ENCODE measurements around the gene RABEP2.
"Not testable (repeated sequence)": the region's sequence is repeated elsewhere in the genome, so short reads cannot be mapped to it uniquely, and the experiment has no call there.

RABEP2 gene

DNA sequence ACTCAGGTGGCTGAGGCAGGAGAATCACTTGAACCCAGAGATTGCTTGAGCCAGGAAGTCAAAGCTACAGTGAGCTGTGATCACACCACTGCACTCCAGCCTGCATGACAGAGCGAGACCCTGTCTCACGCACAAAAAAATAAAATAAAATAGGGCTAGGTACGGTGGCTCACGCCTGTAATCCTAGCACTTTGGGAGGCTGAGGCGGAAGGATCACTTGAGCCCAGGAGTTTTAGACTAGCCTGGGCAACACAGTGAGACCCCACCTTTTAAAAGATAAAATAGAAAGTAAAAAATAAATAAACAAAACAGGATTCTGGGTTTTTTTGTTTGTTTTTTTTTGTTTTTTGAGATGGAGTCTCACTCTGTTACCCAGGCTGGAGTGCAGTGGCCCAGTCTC, 34.7 kb downstream of the RABEP2 start:
- H3K4me3 ChIP-seq (ENCODE audit: low read depth, low read length); H3K4me1 ChIP-seq (ENCODE audit: control insufficient read depth, insufficient read depth, low read length); H3K27ac ChIP-seq (ENCODE audit: low read depth, low read length); H3K27me3 ChIP-seq (ENCODE audit: control insufficient read depth, insufficient read depth, low read length); H3K9ac ChIP-seq (ENCODE audit: low read length); H3K36me3 ChIP-seq (ENCODE audit: control insufficient read depth, insufficient read depth, low read length); H3K9me3 ChIP-seq (ENCODE audit: control insufficient read depth, insufficient read depth, low read depth, low read length): not testable (repeated sequence)

DNA sequence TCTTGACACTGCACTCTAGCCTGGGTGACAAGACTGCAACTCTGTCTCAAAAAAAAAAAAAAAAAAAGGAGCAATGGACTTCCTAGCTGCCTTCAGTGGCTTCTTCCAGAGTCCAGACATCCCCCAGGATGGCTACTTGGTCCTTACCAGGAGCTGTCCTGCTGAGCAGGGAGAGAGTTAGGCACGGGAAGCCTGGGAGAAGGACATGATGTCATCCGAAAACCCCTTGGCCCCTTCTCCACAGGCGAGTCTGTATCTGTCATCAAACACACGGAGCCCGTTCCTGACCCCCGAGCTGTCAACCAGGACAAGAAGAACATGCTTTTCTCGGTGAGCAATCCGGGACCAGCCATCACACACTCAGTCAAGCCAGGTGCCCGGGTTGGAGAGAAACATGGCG, 38.1 kb downstream of the RABEP2 start:
- H3K4me1 ChIP-seq (ENCODE audit: control insufficient read depth, insufficient read depth, low read length), result peaks cover 17% of the 10 kb centered on the region
- H3K4me3 ChIP-seq (ENCODE audit: low read depth, low read length), result no peak overlapping the region
- H3K27ac ChIP-seq (ENCODE audit: low read depth, low read length), result no peak overlapping the region
- H3K9me3 ChIP-seq (ENCODE audit: control insufficient read depth, insufficient read depth, low read depth, low read length), result no peaks in the 10 kb centered on the region
- no peaks in the 10 kb centered on the region for H3K27me3 ChIP-seq (ENCODE audit: control insufficient read depth, insufficient read depth, low read length)
- H3K36me3 ChIP-seq (ENCODE audit: control insufficient read depth, insufficient read depth, low read length), result no peaks in the 10 kb centered on the region
- H3K9ac ChIP-seq (ENCODE audit: low read length), result no peak overlapping the region

DNA sequence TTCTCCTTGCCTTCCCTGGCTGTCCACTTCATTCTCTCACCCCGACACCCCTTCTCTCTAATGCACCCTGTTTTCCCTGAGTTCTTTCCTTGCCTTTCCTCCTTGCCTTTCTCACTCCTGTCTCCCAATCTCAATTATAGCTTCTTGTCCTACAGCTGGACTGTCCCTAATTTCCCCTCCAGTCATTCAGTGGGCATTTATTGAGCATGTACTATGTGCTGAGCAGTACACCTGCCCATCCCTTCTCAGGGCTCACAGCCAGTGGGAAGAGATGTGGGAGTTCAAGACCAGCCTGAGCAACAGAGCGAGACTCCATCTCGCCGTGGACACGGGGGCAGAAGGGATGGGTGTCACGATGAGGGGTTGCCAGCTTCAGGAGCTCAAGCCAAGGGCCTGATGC, 41.0 kb downstream of the RABEP2 start:
- no peaks in the 10 kb centered on the region for H3K9me3 ChIP-seq (ENCODE audit: control insufficient read depth, insufficient read depth, low read depth, low read length)
- H3K4me3 ChIP-seq (ENCODE audit: low read depth, low read length), result no peak overlapping the region
- no peak overlapping the region for H3K27ac ChIP-seq (ENCODE audit: low read depth, low read length)
- no peaks in the 10 kb centered on the region for H3K36me3 ChIP-seq (ENCODE audit: control insufficient read depth, insufficient read depth, low read length)
- peaks cover 26% of the 10 kb centered on the region for H3K4me1 ChIP-seq (ENCODE audit: control insufficient read depth, insufficient read depth, low read length)
- no peak overlapping the region for H3K9ac ChIP-seq (ENCODE audit: low read length)
- peaks cover 10% of the 10 kb centered on the region for H3K27me3 ChIP-seq (ENCODE audit: control insufficient read depth, insufficient read depth, low read length)

DNA sequence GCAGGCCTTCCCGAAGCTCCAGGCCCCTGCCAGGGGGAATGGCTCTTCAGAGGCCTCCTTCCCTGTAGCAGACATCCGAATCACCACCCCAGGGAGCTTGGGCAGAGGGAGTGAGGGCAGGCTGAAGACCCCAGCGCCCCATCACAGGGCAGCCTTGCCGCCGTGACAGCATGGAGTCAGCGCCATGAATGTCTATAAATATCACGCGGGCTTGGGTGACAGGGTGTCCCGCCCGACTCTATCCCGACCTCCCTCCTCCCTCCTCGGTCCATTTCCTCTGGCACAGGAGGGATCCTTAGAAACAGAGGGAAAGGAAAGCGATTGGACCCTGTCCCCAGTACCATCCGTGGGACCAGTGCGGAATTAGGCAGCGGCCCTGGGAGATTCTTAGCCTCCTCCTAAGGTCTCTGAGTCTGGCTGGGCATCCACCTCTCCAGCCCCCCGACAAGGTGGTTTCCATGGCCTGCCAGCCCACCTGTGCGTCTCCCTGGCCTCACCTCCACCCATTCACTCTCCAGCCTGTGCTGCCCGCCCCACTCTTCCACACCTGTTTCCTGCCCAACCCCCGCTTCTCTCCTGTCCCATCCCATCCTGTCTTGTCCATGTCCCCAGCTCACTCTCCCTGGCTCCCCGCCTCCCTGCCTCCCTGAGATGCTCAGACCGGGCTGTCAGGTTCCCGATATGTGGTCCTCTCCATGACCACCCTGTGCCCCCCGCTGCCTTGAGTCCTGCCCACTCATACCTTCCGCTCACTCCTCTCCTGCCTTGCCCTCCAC, 41.6 kb downstream of the RABEP2 start:
- Histone ChIP-seq H3K4me3 (ENCODE audit: low read depth, low read length) (no peak overlapping the region), H3K27me3 (ENCODE audit: control insufficient read depth, insufficient read depth, low read length) (peaks cover 10% of the 10 kb centered on the region), H3K4me1 (ENCODE audit: control insufficient read depth, insufficient read depth, low read length) (peaks cover 30% of the 10 kb centered on the region), H3K27ac (ENCODE audit: low read depth, low read length) (no peak overlapping the region), H3K9ac (ENCODE audit: low read length) (peak overlapping the region; percentile 13), H3K36me3 (ENCODE audit: control insufficient read depth, insufficient read depth, low read length) (no peaks in the 10 kb centered on the region), H3K9me3 (ENCODE audit: control insufficient read depth, insufficient read depth, low read depth, low read length) (no peaks in the 10 kb centered on the region)

DNA sequence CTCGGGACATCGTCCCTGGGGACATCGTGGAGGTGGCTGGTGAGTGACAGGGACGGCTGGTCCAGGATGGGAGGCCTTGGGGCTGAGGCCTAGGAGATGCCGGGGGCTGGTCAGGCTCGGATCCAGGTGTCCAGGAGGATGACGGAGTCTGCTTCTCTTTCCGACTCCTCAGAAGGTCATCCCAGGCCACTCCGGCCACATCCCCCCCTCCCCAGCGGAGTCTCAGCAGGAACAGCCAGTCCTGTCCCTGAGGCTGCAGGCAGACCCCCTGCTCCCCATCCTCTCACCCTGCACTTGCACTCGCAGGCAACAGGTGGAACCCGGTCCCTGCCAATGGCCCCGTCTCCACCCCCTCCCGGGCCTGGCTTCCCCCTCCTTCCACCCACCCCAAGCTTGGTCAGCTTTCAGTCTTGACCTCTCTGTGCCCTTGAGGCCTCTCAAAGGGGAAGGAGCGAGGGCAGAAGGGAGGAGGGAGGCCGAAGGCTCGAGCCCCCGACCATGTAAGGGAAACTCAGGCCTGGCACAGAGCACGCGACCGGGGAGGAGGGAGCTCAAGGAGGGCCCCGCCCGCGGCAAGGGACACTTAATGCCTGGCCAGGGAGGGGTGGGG, 42.4 kb downstream of the RABEP2 start:
- no peaks in the 10 kb centered on the region for H3K36me3 ChIP-seq (ENCODE audit: control insufficient read depth, insufficient read depth, low read length)
- no peak overlapping the region for H3K27ac ChIP-seq (ENCODE audit: low read depth, low read length)
- no peak overlapping the region for H3K9ac ChIP-seq (ENCODE audit: low read length)
- peaks cover 36% of the 10 kb centered on the region for H3K4me1 ChIP-seq (ENCODE audit: control insufficient read depth, insufficient read depth, low read length)
- peaks cover 10% of the 10 kb centered on the region for H3K27me3 ChIP-seq (ENCODE audit: control insufficient read depth, insufficient read depth, low read length)
- H3K9me3 ChIP-seq (ENCODE audit: control insufficient read depth, insufficient read depth, low read depth, low read length), result no peaks in the 10 kb centered on the region
- no peak overlapping the region for H3K4me3 ChIP-seq (ENCODE audit: low read depth, low read length)

DNA sequence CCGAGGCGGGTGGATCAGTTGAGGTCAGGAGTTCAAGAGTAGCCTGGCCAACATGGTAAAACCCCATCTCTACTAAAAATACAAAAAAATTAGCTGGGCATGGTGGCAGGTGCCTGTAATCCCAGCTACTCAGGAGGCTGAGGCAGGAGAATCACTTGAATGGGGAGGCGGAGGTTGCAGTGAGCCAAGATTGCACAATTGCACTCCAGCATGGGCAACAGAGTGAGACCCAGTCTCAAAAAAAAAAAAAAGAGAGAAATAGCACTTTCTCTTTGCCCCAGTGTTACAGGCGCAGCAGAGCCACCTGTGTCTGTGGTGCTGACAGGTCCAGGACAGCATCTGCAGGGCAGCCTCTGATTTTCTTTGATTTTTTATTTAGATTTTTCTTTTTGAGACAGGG, 43.5 kb downstream of the RABEP2 start:
- not testable (repeated sequence) for H3K9ac ChIP-seq (ENCODE audit: low read length); H3K27ac ChIP-seq (ENCODE audit: low read depth, low read length); H3K36me3 ChIP-seq (ENCODE audit: control insufficient read depth, insufficient read depth, low read length); H3K4me3 ChIP-seq (ENCODE audit: low read depth, low read length); H3K9me3 ChIP-seq (ENCODE audit: control insufficient read depth, insufficient read depth, low read depth, low read length)
- Histone ChIP-seq H3K4me1 (ENCODE audit: control insufficient read depth, insufficient read depth, low read length) (peaks cover 45% of the 10 kb centered on the region), H3K27me3 (ENCODE audit: control insufficient read depth, insufficient read depth, low read length) (peaks cover 10% of the 10 kb centered on the region)

DNA sequence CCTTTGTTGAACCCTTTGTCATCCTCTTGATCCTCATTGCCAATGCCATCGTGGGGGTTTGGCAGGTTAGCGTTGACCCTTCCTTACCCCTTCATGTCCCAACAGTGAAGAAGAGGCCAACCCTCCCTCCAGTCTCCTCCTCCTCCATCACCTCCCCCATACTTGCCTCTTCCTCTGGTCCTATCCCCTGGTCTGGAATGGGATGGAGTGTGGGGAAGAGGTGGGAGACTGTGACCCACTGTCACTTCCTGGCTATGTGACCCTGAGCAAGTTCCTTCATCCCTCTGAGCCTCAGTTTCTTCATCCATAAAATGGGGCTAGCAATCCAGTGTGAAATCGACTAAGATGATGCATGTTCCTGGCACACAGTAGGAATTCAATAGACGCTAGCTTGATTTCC, 44.1 kb downstream of the RABEP2 start:
- peak overlapping the region; percentile 86 for H3K4me3 ChIP-seq (ENCODE audit: low read depth, low read length)
- no peaks in the 10 kb centered on the region for H3K36me3 ChIP-seq (ENCODE audit: control insufficient read depth, insufficient read depth, low read length)
- H3K9ac ChIP-seq (ENCODE audit: low read length), result no peak overlapping the region
- peaks cover 10% of the 10 kb centered on the region for H3K27me3 ChIP-seq (ENCODE audit: control insufficient read depth, insufficient read depth, low read length)
- H3K27ac ChIP-seq (ENCODE audit: low read depth, low read length), result no peak overlapping the region
- no peaks in the 10 kb centered on the region for H3K9me3 ChIP-seq (ENCODE audit: control insufficient read depth, insufficient read depth, low read depth, low read length)
- peaks cover 45% of the 10 kb centered on the region for H3K4me1 ChIP-seq (ENCODE audit: control insufficient read depth, insufficient read depth, low read length)

DNA sequence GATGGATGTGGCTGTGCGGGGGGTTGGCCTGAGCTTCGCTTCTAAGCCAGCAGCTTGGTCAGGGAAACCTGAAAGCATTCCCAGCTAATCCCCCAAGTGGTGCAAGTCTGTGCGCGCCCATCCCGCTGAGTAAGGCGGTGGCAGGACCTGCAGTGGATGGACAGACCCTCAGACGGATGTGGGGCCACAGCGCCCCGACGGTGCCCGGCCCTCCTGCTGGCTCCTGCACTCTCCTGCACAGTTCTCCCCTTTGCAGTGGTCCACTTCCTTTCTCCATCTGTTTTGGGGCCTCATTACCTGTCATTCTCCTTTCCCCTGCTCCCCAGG, 44.5 kb downstream of the RABEP2 start:
- Histone ChIP-seq H3K36me3 (ENCODE audit: control insufficient read depth, insufficient read depth, low read length) (no peaks in the 10 kb centered on the region), H3K9ac (ENCODE audit: low read length) (peak overlapping the region; percentile 62), H3K27ac (ENCODE audit: low read depth, low read length) (no peak overlapping the region), H3K4me1 (ENCODE audit: control insufficient read depth, insufficient read depth, low read length) (peaks cover 45% of the 10 kb centered on the region), H3K27me3 (ENCODE audit: control insufficient read depth, insufficient read depth, low read length) (peaks cover 10% of the 10 kb centered on the region), H3K9me3 (ENCODE audit: control insufficient read depth, insufficient read depth, low read depth, low read length) (no peaks in the 10 kb centered on the region), H3K4me3 (ENCODE audit: low read depth, low read length) (peak overlapping the region; percentile 86)

DNA sequence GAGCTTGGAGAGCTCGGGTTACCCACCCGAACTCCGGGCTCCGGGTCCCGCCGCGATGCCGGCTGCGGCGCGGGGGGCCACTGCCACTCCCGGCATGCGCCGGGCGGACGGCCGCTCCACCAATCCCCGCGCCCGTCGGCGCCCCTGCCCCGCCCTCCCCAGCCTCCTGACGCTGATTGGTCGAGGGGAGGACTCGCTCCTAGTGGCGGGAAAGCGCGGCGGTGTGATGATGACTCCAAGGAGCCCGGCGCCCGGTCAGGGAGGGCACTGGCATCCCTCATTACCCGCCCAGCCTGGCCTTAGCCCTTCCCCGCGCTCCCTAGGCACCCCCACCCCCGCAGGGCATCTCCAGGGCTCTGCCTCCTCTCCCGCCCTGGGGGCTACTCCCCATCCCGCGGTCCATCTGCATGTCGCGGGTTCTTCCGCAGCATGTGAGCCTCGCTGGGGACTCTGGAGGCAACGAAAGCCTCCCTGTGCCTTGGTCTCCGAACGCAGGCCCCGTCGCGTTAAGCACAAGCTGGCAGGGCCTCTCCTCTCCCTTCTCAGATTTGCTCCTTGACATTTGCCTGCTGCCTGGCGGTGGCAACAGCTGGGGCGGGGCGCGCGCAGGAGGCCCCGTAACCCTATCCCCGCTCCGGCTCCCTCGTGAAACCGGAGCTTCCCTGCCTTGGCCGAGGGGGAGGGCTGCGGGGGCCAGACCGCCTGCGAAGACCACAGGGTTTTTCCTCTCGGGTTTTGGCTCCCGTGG, 45.0 kb downstream of the RABEP2 start:
- no peaks in the 10 kb centered on the region for H3K9me3 ChIP-seq (ENCODE audit: control insufficient read depth, insufficient read depth, low read depth, low read length)
- peak overlapping the region; percentile 85 for H3K9ac ChIP-seq (ENCODE audit: low read length)
- H3K4me3 ChIP-seq (ENCODE audit: low read depth, low read length), result peak overlapping the region; percentile 86
- peaks cover 10% of the 10 kb centered on the region for H3K27me3 ChIP-seq (ENCODE audit: control insufficient read depth, insufficient read depth, low read length)
- no peaks in the 10 kb centered on the region for H3K36me3 ChIP-seq (ENCODE audit: control insufficient read depth, insufficient read depth, low read length)
- peaks cover 45% of the 10 kb centered on the region for H3K4me1 ChIP-seq (ENCODE audit: control insufficient read depth, insufficient read depth, low read length)
- peak overlapping the region; percentile 48; the same call in 1 of the 2 replicates for H3K27ac ChIP-seq (ENCODE audit: low read depth, low read length)

DNA sequence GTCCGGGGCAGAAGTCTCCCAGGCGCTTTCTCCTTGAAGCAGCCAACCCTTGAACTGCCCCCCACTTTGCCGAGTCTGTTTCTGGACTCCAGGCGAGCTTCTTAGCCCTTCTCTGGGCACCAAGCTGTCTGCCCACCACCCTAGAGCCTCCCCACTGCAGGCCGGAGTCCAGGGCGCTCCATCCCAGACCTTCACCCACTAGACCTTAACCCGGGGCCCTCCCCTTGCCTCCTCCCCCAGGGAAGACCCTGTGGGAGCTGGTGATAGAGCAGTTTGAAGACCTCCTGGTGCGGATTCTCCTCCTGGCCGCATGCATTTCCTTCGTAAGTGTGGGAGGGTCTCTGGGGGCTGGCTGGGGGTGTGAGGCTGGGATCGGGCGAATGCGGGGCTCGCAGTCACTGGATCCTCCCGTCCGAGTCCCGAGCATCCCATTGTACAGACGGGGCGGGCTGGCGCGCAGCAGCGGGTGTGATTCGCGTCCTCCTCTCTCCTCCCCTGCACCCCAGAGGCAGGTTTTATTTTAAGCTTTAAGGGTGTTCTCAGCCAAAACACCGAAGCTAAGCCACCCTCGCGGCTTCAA, 45.7 kb downstream of the RABEP2 start:
- Histone ChIP-seq H3K9me3 (ENCODE audit: control insufficient read depth, insufficient read depth, low read depth, low read length) (no peaks in the 10 kb centered on the region), H3K4me1 (ENCODE audit: control insufficient read depth, insufficient read depth, low read length) (peaks cover 45% of the 10 kb centered on the region), H3K36me3 (ENCODE audit: control insufficient read depth, insufficient read depth, low read length) (peaks cover 3% of the 10 kb centered on the region), H3K27ac (ENCODE audit: low read depth, low read length) (peak overlapping the region; percentile 48; the same call in 1 of the 2 replicates), H3K4me3 (ENCODE audit: low read depth, low read length) (peak overlapping the region; percentile 86), H3K27me3 (ENCODE audit: control insufficient read depth, insufficient read depth, low read length) (peaks cover 10% of the 10 kb centered on the region), H3K9ac (ENCODE audit: low read length) (peak overlapping the region; percentile 85)
